ENCODE data around the gene PLXNA3.

PLXNA3 gene

GRCh38 chrX:154458954-154459778 is 1.1 kb downstream of the PLXNA3 start:
- DNase-seq (ENCODE audit: low spot score) = no peak

- no peak for DNase-seq (ENCODE audit: low spot score)
Observed at GRCh38 chrX:154459832-154460231, 1.8 kb downstream of the PLXNA3 start.

DNA sequence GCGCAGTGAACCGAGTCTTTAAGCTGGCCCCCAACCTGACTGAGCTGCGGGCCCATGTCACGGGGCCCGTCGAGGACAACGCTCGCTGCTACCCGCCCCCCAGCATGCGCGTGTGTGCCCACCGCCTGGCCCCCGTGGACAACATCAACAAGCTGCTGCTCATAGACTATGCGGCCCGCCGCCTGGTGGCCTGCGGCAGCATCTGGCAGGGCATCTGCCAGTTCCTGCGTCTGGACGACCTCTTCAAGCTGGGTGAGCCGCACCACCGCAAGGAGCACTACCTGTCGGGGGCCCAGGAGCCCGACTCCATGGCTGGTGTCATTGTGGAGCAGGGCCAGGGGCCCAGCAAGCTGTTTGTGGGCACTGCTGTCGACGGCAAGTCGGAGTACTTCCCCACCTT is 2.2 kb downstream of the PLXNA3 start:
- no peak for DNase-seq (ENCODE audit: low spot score)

DNA sequence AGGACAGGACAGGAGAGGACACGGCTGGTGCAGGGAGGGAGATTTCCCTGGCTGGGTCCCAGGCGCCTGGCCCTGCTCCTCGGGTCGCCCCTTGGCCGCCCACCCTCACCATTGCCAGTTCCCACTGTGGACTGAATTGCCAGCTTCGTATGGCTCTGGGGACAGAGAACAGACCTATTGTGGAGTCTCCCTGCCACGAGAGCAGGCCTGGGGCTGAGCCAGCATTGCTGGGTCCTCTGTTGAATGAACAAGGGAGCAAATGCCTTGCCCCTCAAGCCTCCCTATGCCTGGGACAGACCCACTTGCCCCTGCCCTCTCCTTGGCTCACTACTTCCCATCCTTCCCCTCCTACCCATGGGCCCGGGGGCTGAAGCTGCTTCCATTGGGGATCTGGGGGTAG is 4.3 kb downstream of the PLXNA3 start:
- no peak for DNase-seq (ENCODE audit: low spot score)

DNA sequence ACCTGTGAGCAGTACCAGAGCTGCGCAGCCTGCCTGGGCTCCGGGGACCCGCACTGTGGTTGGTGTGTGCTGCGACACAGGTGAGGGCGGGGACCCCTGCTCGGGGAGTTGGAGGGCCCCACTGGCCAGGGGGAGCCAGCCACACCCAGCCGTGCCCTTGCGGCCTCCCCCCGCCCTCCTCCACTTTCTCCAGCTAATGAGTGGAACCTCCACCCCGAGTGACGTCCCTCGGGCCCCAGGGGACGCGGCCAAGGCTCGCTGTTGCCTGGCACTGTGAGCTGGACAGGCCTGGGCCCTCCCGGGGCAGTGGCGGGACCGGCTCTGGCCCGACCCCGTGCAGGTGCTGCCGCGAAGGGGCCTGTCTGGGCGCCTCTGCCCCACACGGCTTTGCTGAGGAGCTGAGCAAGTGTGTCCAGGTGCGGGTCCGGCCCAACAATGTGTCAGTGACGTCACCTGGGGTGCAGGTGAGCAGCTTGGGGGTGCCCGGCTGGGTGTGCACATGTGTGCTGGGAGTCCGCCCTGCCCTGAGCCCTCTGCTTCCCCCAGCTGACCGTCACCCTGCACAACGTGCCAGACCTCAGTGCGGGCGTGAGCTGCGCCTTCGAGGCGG is 5.6 kb downstream of the PLXNA3 start:
- DNase-seq (ENCODE audit: low spot score) = no peak

GRCh38 chrX:154464806-154465365 is 6.8 kb downstream of the PLXNA3 start:
- DNase-seq (ENCODE audit: low spot score) = no peak

DNA sequence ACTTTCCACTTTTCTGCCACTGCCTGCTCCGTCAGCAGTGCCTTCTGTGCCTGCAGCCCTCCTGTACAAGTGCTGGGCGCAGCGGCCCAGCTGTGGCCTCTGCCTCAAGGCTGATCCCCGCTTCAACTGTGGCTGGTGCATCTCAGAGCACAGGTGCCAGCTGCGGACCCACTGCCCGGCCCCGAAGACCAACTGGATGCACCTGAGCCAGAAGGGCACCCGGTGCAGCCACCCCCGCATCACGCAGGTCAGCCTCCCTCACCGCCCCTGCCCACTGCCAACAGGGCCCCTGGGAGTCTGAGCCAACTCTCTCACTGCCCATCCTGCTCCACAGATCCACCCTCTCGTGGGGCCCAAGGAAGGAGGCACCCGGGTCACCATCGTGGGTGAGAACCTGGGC is 7.5 kb downstream of the PLXNA3 start:
- no peak for DNase-seq (ENCODE audit: low spot score)

DNA sequence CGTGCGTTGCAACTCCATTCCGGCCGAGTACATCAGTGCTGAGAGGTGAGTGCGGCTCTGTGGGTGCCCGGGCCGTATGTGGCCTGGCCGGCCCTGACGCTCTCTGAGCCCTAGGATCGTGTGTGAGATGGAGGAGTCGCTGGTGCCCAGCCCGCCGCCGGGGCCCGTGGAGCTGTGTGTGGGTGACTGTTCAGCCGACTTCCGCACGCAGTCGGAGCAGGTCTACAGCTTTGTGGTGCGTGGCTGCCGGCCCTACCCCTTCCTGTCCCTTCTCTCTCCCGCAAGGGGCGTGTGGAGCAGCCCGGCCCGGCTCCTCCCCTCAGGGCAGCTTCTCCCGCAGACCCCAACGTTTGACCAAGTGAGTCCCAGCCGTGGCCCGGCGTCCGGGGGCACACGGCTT is 8.0 kb downstream of the PLXNA3 start:
- no peak for DNase-seq (ENCODE audit: low spot score)

DNA sequence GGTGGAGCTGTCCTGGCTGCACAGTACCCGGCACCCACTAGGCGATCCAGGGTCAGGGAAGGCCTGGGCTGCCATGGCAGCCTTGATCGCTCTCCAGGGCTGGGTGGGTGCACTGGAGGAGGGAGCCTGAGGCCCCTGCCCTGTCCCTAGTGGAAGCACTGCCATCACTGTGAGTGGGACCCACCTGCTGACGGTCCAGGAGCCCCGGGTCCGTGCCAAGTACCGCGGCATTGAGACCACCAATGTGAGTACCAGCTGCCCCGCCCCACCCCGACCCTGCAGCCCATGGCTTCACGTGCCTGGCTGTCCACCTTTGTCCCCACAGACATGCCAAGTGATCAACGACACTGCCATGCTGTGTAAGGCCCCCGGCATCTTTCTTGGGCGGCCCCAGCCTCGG is 8.8 kb downstream of the PLXNA3 start:
- no peak for DNase-seq (ENCODE audit: low spot score)

DNA sequence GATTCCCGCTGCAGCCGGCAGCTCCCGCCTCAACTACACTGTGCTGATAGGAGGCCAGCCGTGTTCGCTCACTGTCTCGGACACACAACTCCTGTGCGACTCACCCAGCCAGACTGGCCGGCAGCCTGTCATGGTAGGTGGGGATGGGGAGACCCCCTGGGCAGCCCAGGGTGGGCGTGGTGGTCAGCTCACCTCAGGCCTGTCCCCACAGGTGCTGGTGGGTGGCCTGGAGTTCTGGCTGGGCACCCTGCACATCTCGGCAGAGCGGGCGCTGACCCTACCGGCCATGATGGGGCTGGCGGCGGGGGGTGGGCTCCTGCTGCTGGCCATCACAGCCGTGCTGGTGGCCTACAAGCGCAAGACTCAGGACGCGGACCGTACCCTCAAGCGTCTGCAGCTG is 9.5 kb downstream of the PLXNA3 start:
- DNase-seq (ENCODE audit: low spot score) = no peak

GRCh38 chrX:154468217-154468616 is 10.1 kb downstream of the PLXNA3 start:
- DNase-seq (ENCODE audit: low spot score) = no peak

DNA sequence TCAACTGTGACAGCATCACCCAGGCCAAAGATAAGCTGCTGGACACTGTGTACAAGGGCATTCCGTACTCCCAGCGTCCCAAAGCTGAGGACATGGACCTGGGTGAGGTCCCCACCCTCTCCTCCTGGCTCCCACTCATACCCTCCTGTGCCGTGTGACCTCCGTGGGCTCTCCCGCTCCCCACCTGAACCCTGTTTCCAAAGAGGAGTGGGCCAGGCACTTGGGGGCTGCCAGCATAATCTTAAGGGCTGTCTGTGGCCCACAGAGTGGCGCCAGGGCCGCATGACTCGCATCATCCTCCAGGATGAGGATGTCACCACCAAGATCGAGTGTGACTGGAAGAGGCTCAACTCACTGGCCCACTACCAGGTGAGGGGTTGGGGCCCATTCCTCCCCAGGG is 11.0 kb downstream of the PLXNA3 start:
- DNase-seq (ENCODE audit: low spot score) = no peak

GRCh38 chrX:154469880-154470279 is 11.8 kb downstream of the PLXNA3 start:
- no peak for DNase-seq (ENCODE audit: low spot score)

DNA sequence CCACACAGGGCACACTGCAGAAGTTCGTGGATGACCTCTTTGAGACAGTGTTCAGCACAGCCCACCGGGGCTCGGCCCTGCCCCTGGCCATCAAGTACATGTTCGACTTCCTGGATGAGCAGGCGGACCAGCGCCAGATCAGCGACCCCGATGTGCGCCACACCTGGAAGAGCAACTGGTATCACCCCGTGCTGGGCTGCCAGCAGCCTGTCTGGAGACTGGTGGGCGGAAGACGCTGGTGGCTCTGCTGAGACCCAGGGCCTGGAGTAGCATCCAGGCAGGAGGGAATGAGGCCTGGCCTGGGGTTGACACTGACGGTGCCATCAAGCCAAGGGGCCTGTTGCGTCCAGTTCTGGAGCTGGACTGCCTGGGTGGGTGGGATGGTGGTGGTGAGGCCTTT is 12.4 kb downstream of the PLXNA3 start:
- DNase-seq (ENCODE audit: low spot score) = no peak

GRCh38 chrX:154470914-154471568 is 13.0 kb downstream of the PLXNA3 start:
- no peak for DNase-seq (ENCODE audit: low spot score)

GRCh38 chrX:154471839-154472684 is 14.0 kb downstream of the PLXNA3 start:
- DNase-seq (ENCODE audit: low spot score) = no peak

DNA sequence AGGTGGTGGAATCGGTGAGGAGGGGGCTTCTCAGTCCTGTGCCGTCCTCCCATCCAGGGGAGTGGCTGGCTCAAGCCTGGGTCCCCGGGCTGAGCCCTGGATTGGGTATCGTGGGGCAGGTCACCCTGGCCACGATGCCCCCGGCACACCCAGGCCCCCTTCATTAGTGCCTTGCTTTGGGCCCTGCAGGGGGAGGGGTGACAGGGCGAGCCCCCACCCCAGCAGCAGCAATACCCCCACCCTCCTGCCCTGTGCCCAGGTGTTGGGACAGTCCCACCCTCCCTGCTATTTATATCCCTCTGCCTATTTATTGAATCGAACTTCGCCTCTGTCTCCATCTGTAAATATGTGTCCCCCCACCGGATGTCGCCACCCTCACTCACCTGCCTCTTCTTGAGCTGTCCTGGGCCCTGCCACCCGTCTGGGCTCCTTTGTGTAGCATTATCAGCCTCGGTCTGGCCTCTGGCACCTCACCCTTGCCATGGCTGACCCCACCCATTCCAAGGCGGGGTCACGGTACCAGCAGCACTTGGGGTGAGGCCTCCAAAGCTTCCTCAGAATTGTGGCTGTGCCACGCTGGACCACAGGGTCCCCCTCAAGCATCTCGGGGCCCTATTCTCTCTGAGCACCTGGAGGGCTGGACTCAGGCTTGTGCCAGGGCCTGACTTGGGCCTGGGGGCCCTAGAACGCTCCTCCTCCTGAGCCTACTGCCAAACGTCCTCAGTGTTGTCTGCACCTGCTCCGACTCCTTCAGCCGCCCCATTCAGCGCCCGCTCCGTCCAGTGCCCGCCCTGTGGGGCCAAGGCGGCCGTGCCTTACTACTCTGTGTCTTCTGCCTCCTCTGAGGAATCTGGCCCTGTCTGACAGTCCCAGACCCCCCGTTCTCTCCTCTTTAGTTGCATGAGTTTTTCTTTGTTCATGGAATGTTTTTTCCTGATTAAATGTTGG is 14.9 kb downstream of the PLXNA3 start:
- DNase-seq (ENCODE audit: low spot score) = no peak

DNA sequence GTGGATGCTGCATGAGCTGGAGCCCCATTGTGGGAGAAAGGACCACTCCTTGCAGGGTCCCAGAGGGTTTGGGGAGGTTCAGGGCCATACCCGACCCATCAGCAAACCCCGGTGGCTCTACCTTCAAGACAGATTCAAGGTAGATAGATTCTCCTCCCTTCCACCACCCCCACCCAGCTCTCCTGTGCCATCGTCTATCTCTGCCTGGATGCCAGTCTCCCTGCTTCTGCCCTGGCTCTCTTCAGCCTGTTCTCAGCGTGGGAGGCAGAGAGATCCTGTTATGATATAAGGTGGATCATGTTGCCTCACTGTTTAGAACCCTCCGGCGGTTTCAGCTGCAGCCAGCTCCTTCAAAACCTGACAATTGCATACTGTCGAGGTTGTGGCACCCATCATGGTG is 15.6 kb downstream of the PLXNA3 start:
- no peak for DNase-seq (ENCODE audit: low spot score)

- no peak for DNase-seq (ENCODE audit: low spot score)
Observed at GRCh38 chrX:154476821-154477220, 18.7 kb downstream of the PLXNA3 start.

- DNase-seq (ENCODE audit: low spot score) = no peak
Observed at GRCh38 chrX:154477891-154478477, 19.9 kb downstream of the PLXNA3 start.

Data from COLO829 (cell line).